ENCODE results near the gene LRP6.

Gene LRP6

GRCh38 chr12:12214635-12215131 lies 52.2 kb downstream of the LRP6 start:
- DNase-seq (ENCODE audit: low read depth in 2 of 2), result no peak

GRCh38 chr12:12214201-12214600 lies 52.6 kb downstream of the LRP6 start:
- DNase-seq (ENCODE audit: low read depth in 2 of 2), result no peak

- no peak for DNase-seq (ENCODE audit: low read depth in 2 of 2)
Measured at GRCh38 chr12:12212769-12213168, 54.1 kb downstream of the LRP6 start.

GRCh38 chr12:12210983-12211382 lies 55.9 kb downstream of the LRP6 start:
- no peak for DNase-seq (ENCODE audit: low read depth in 2 of 2)

- no peak for DNase-seq (ENCODE audit: low read depth in 2 of 2)
Measured at GRCh38 chr12:12210416-12210815, 56.4 kb downstream of the LRP6 start.

- DNase-seq (ENCODE audit: low read depth in 2 of 2), result no peak
Measured at GRCh38 chr12:12209675-12210074, 57.2 kb downstream of the LRP6 start.

GRCh38 chr12:12209043-12209442 lies 57.8 kb downstream of the LRP6 start:
- no peak for DNase-seq (ENCODE audit: low read depth in 2 of 2)

GRCh38 chr12:12207746-12208145 lies 59.1 kb downstream of the LRP6 start:
- no peak for DNase-seq (ENCODE audit: low read depth in 2 of 2)

- DNase-seq (ENCODE audit: low read depth in 2 of 2), result no peak
Measured at GRCh38 chr12:12206776-12207388, 60.0 kb downstream of the LRP6 start.

GRCh38 chr12:12202747-12203146 lies 64.1 kb downstream of the LRP6 start:
- DNase-seq (ENCODE audit: low read depth in 2 of 2), result no peak

GRCh38 chr12:12202105-12202504 lies 64.7 kb downstream of the LRP6 start:
- no peak for DNase-seq (ENCODE audit: low read depth in 2 of 2)

- DNase-seq (ENCODE audit: low read depth in 2 of 2), result no peak
Measured at GRCh38 chr12:12201274-12201758, 65.5 kb downstream of the LRP6 start.

GRCh38 chr12:12200363-12200762 lies 66.5 kb downstream of the LRP6 start:
- DNase-seq (ENCODE audit: low read depth in 2 of 2), result no peak

GRCh38 chr12:12198124-12198523 lies 68.7 kb downstream of the LRP6 start:
- DNase-seq (ENCODE audit: low read depth in 2 of 2), result no peak

GRCh38 chr12:12197128-12197527 lies 69.7 kb downstream of the LRP6 start:
- no peak for DNase-seq (ENCODE audit: low read depth in 2 of 2)

GRCh38 chr12:12195516-12195915 lies 71.3 kb downstream of the LRP6 start:
- DNase-seq (ENCODE audit: low read depth in 2 of 2), result no peak

- DNase-seq (ENCODE audit: low read depth in 2 of 2), result no peak
Measured at GRCh38 chr12:12195081-12195480, 71.8 kb downstream of the LRP6 start.

GRCh38 chr12:12194206-12194605 lies 72.6 kb downstream of the LRP6 start:
- no peak for DNase-seq (ENCODE audit: low read depth in 2 of 2)

- no peak for DNase-seq (ENCODE audit: low read depth in 2 of 2)
Measured at GRCh38 chr12:12191008-12191407, 75.8 kb downstream of the LRP6 start.

- no peak for DNase-seq (ENCODE audit: low read depth in 2 of 2)
Measured at GRCh38 chr12:12190087-12190809, 76.6 kb downstream of the LRP6 start.

- DNase-seq (ENCODE audit: low read depth in 2 of 2), result no peak
Measured at GRCh38 chr12:12185414-12185813, 81.4 kb downstream of the LRP6 start.

- no peak for DNase-seq (ENCODE audit: low read depth in 2 of 2)
Measured at GRCh38 chr12:12182703-12183365, 84.0 kb downstream of the LRP6 start.

GRCh38 chr12:12181511-12181910 lies 85.3 kb downstream of the LRP6 start:
- DNase-seq (ENCODE audit: low read depth in 2 of 2), result no peak

Data from activated CD8-positive, alpha-beta memory T cell treated with anti-CD3 and anti-CD28 coated beads for 4 hours (primary cell).